Transverse colon (tissue), 4 donors: ENCODE data around the gene FOSL2.

Source experiments
- CTCF ChIP-seq, 5 experiments: fragments of 200-600 bp in 3 of 5; fragments of 450-650 bp in 2 of 5; sonication (generic) in 3 of 5; IDR thresholded peaks; 1 replicate in 2 of 5; 2 replicates in 3 of 5; pipeline ENCODE4 v1.5.1; 2016 to 2017; ENCODE audit warnings: antibody characterized with exemption in 5 of 5, inconsistent platforms in 3 of 5, mild to moderate bottlenecking in 2 of 5, moderate library complexity in 1 of 5
- POLR2AphosphoS5 ChIP-seq, 3 donors: sonication (generic); formaldehyde crosslinking; IDR thresholded peaks; one replicate each; pipeline ENCODE4 v1.6.1; 2016; ENCODE audit warnings: antibody characterized with exemption in 3 of 3

GRCh38 chr2:28377984-28378678, 14.5 kb upstream of the FOSL2 start:
- TF ChIP-seq CTCF (IDR thresholded peaks at IDR 0.05) (no peak), POLR2AphosphoS5 (IDR thresholded peaks at IDR 0.05) (peak; percentile 74 to 91 (median 91))
